Transverse colon (tissue), 4 donors: ENCODE measurements around the gene ASPG. TPM values are rescaled to one million over a fixed set of nuclear protein-coding genes. Genes with fewer than 3 reads are reported as not detected.

Experiments used
- DNase-seq: peaks from one replicate; pipeline ENCODE4 v3.0.0-alpha.2; 2019
- H3K27ac ChIP-seq, 4 donors: fragments of 200-600 bp; sonication (generic); 2 replicates each; pipeline ENCODE4 v1.5.1; 2016 to 2018; ENCODE audit warnings: inconsistent platforms in 4 of 4
- H3K27me3 ChIP-seq: fragments of 200-600 bp; sonication (generic); 2 replicates; pipeline ENCODE4 v1.5.1; 2017; ENCODE audit warnings: inconsistent platforms
- H3K36me3 ChIP-seq, 4 donors: fragments of 200-600 bp; sonication (generic); 2 replicates each; pipeline ENCODE4 v1.5.1; 2017 to 2019; ENCODE audit warnings: inconsistent platforms in 4 of 4
- H3K4me1 ChIP-seq, 4 donors: fragments of 200-600 bp; sonication (generic); 2 replicates each; pipeline ENCODE4 v1.5.1; 2017 to 2020; ENCODE audit warnings: inconsistent platforms in 4 of 4
- H3K4me3 ChIP-seq, 4 donors: fragments of 200-600 bp; sonication (generic); 1 replicate in 1 of 4; 2 replicates in 3 of 4; pipeline versions ENCODE4 v1.5.1 to v1.6.1; 2017 to 2019; ENCODE audit warnings: inconsistent platforms in 4 of 4
- H3K9me3 ChIP-seq, 2 donors: fragments of 200-600 bp; sonication (generic); 2 replicates each; pipeline ENCODE4 v1.5.1; 2017 to 2019; ENCODE audit warnings: inconsistent platforms in 2 of 2
- CTCF ChIP-seq, 5 experiments: fragments of 200-600 bp in 3 of 5; fragments of 450-650 bp in 2 of 5; sonication (generic) in 3 of 5; IDR thresholded peaks; 1 replicate in 2 of 5; 2 replicates in 3 of 5; pipeline ENCODE4 v1.5.1; 2016 to 2017; ENCODE audit warnings: antibody characterized with exemption in 5 of 5, inconsistent platforms in 3 of 5, mild to moderate bottlenecking in 2 of 5, moderate library complexity in 1 of 5
- EP300 ChIP-seq: sonication (generic); formaldehyde crosslinking; IDR thresholded peaks from one replicate; pipeline ENCODE4 v1.6.1; 2017; ENCODE audit warnings: antibody characterized with exemption, low read depth
- POLR2A ChIP-seq: fragments of 450-650 bp; IDR thresholded peaks from one replicate; pipeline ENCODE4 v1.6.1; 2016; ENCODE audit warnings: antibody characterized with exemption, mild to moderate bottlenecking, moderate library complexity
- POLR2AphosphoS5 ChIP-seq, 3 donors: sonication (generic); formaldehyde crosslinking; IDR thresholded peaks; one replicate each; pipeline ENCODE4 v1.6.1; 2016; ENCODE audit warnings: antibody characterized with exemption in 3 of 3
- WGBS, 2 donors: methylation state at CpG; one replicate each; pipeline ENCODE4 v1.1.5; 2018; ENCODE audit warnings: low coverage in 1 of 2; 5-methylcytosine and 5-hydroxymethylcytosine counted together
- in situ Hi-C, 4 donors: fragments of 200-750 bp; cut with MboI; loops; one replicate each; pipeline versions ENCODE4 v1.15.0 to v1.15.1; 2017; ENCODE audit warnings: low sequenced_read_pairs in 3 of 4, low pct_ligation_motif_present in 1 of 4, low pct_unique_long_range_greater_than_20kb in 1 of 4
- intact Hi-C: fragments of 100-400 bp; cut with DNase I; formaldehyde crosslinking; loops from one replicate; pipeline ENCODE4 v1.15.1; 2023; ENCODE audit warnings: low total_unique reads
- total RNA-seq, 4 donors: library from RNA; depleted of rRNA; stranded (reverse); fragments of >200 nt; gene quantifications; one replicate each; pipeline ENCODE4 v1.1.0, GENCODE V29; 2016

Gene ASPG
- total RNA-seq, 4 donors from 2014 or later = 4.4 to 20.3 (median 8.7) TPM

GRCh38 chr14:104111301-104112112 lies 26.0 kb downstream of the ASPG start:
- DNase-seq = peak; percentile 28
- H3K27ac ChIP-seq = no peak overlapping the region
- H3K4me3 ChIP-seq = no peak overlapping the region
- intact Hi-C loops (no loop called here), in situ Hi-C loops (no loop called here)
- H3K4me1 ChIP-seq = peaks cover 0 to 19% (median 16%) of the 10 kb centered on the region in 4 donors
- WGBS, 2 donors = 47 to 58% methylated on average over 2 to 12 of the region's 21 CpGs
- H3K9me3 ChIP-seq = no peaks in the 10 kb centered on the region
- no peaks in the 10 kb centered on the region for H3K36me3 ChIP-seq
- peaks cover 4% of the 10 kb centered on the region for H3K27me3 ChIP-seq
- no peak for TF ChIP-seq EP300
- TF ChIP-seq POLR2AphosphoS5 (IDR thresholded peaks at IDR 0.05) = no peak
- TF ChIP-seq CTCF (IDR thresholded peaks at IDR 0.05) = no peak
- TF ChIP-seq POLR2A = no peak

GRCh38 chr14:104112113-104112505 lies 26.6 kb downstream of the ASPG start:
- no peak for DNase-seq
- peaks cover 0 to 22% (median 18%) of the 10 kb centered on the region in 4 donors for H3K4me1 ChIP-seq
- H3K27me3 ChIP-seq = peaks cover 10% of the 10 kb centered on the region
- no peak for TF ChIP-seq POLR2AphosphoS5 (IDR thresholded peaks at IDR 0.05)
- no peak for TF ChIP-seq CTCF (IDR thresholded peaks at IDR 0.05)
- no peak for TF ChIP-seq EP300
- no peak for TF ChIP-seq POLR2A
- no peak overlapping the region for H3K27ac ChIP-seq
- no peaks in the 10 kb centered on the region for H3K36me3 ChIP-seq
- intact Hi-C loops = no loop called here
- H3K9me3 ChIP-seq = no peaks in the 10 kb centered on the region
- no peak overlapping the region for H3K4me3 ChIP-seq
- 60 to 63% methylated on average over 1 to 6 of the region's 6 CpGs for WGBS, 2 donors
- in situ Hi-C loops = no loop called here

- H3K36me3 ChIP-seq = no peaks in the 10 kb centered on the region
- H3K27ac ChIP-seq = no peak overlapping the region
- peaks cover 18% of the 10 kb centered on the region for H3K27me3 ChIP-seq
- intact Hi-C loops (no loop called here), in situ Hi-C loops (no loop called here)
- H3K4me1 ChIP-seq = peaks cover 0 to 28% (median 24%) of the 10 kb centered on the region in 4 donors
- WGBS, 2 donors = 60% methylated on average over 1 to 16 of the region's 17 CpGs
- H3K9me3 ChIP-seq = no peaks in the 10 kb centered on the region
- no peak overlapping the region for H3K4me3 ChIP-seq
- no peak for DNase-seq
- TF ChIP-seq POLR2A = no peak
- no peak for TF ChIP-seq POLR2AphosphoS5 (IDR thresholded peaks at IDR 0.05)
- no peak for TF ChIP-seq CTCF (IDR thresholded peaks at IDR 0.05)
- no peak for TF ChIP-seq EP300
These were observed 27.4 kb downstream of the ASPG start for GRCh38 chr14:104112609-104113571.
